Measurements from ENCODE around the gene C1QL1. TPM values are rescaled to one million over a fixed set of nuclear protein-coding genes. Genes with fewer than 3 reads are reported as not detected.

Gene C1QL1
- total and polyA plus RNA-seq, 9 of the 15 experiments (the other 6 are each of a cell fraction or from before 2014, with no cell fraction given) = 0.07 to 0.12 (median 0.09) TPM; not detected in 6

DNA sequence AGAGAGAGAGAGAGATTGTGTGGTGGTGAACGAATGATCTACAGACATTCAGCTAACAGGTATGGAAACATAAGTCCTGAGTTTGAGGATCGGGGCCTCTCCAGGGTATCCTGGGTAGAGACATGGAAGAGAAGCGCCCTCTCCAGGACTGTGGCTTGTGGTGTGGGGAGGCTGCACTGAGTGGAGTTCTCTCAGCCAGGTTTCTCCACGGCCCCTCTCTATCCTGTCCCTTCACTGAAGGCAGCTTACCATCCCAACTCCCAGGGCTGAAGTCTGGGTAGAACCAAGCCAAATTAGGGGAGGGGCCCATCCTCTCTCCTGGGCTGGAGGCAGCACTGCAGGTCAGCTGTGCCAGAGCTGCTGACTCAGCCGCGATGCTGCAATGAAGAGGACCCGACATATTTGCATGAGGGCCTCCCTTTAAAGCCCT, 6.2 kb downstream of the C1QL1 start (continued):
- TF ChIP-seq ZNF740 (CRISPR knock-in tag; IDR thresholded peaks at IDR 0.05) (no peak), ZNF740 (tag; IDR thresholded peaks at IDR 0.05) (no peak), REST (IDR thresholded peaks at IDR 0.05; ENCODE audit: borderline replicate concordance) (no peak), REST (CRISPR knock-in tag; IDR thresholded peaks at IDR 0.05; ENCODE audit: low read depth) (no peak), POU5F1 (IDR thresholded peaks at IDR 0.05; ENCODE audit: borderline replicate concordance, low read depth, low read length, partially characterized antibody) (no peak), TFAP4 (CRISPR knock-in tag; IDR thresholded peaks at IDR 0.05; ENCODE audit: borderline replicate concordance) (peak; percentile 55; the same call in 1 of the 2 replicates), MXI1 (IDR thresholded peaks at IDR 0.05; ENCODE audit: low read depth, low read length) (no peak)

All from K562 (cell line).